Measurements from ENCODE around the gene GABPB1.

The GABPB1 gene

GRCh38 chr15:50312636-50313035 is 42.4 kb downstream of the GABPB1 start (continued):
- TF ChIP-seq OSR1 (CRISPR knock-in tag; IDR thresholded peaks at IDR 0.05) = no peak
- no peak for TF ChIP-seq TCF4 (CRISPR knock-in tag; IDR thresholded peaks at IDR 0.05; ENCODE audit: borderline replicate concordance)

GRCh38 chr15:50307799-50308198 is 47.2 kb downstream of the GABPB1 start:
- ATAC-seq = no peak
- no peak for TF ChIP-seq GLIS3 (CRISPR knock-in tag; IDR thresholded peaks at IDR 0.05)
- peak; percentile 90 for TF ChIP-seq ZNF8 (CRISPR knock-in tag; IDR thresholded peaks at IDR 0.05)
- TF ChIP-seq ZFP30 (CRISPR knock-in tag; IDR thresholded peaks at IDR 0.05) = peak; percentile 95

- TF ChIP-seq TOX (CRISPR knock-in tag; IDR thresholded peaks at IDR 0.05; ENCODE audit: borderline replicate concordance) = no peak
- TF ChIP-seq CSRNP3 (CRISPR knock-in tag; IDR thresholded peaks at IDR 0.05) = no peak
- TF ChIP-seq PPARA (CRISPR knock-in tag; IDR thresholded peaks at IDR 0.05; ENCODE audit: borderline replicate concordance) = no peak
- no peak for TF ChIP-seq ISL1 (CRISPR knock-in tag; IDR thresholded peaks at IDR 0.05)
- no peak for TF ChIP-seq PATZ1 (CRISPR knock-in tag; IDR thresholded peaks at IDR 0.05; ENCODE audit: borderline replicate concordance)
- no peak for TF ChIP-seq SNAI2 (CRISPR knock-in tag; IDR thresholded peaks at IDR 0.05)
- TF ChIP-seq ZFP30 (CRISPR knock-in tag; IDR thresholded peaks at IDR 0.05) = no peak
- TF ChIP-seq POU6F1 (CRISPR knock-in tag; IDR thresholded peaks at IDR 0.05; ENCODE audit: borderline replicate concordance, low read depth) = no peak
- TF ChIP-seq CSDC2 (CRISPR knock-in tag; IDR thresholded peaks at IDR 0.05) = no peak
- TF ChIP-seq RARB (CRISPR knock-in tag; IDR thresholded peaks at IDR 0.05) = no peak
- no peak for TF ChIP-seq OSR1 (CRISPR knock-in tag; IDR thresholded peaks at IDR 0.05)
- no peak for TF ChIP-seq ZNF565 (CRISPR knock-in tag; conservative IDR thresholded peaks at IDR 0.05; ENCODE audit: low read depth)
- TF ChIP-seq GLIS3 (CRISPR knock-in tag; IDR thresholded peaks at IDR 0.05) = no peak
- no peak for TF ChIP-seq ZC3H10 (CRISPR knock-in tag; IDR thresholded peaks at IDR 0.05)
- no peak for TF ChIP-seq CREB5 (CRISPR knock-in tag; IDR thresholded peaks at IDR 0.05; ENCODE audit: low read depth)
- no peak for TF ChIP-seq ESRRG (CRISPR knock-in tag; IDR thresholded peaks at IDR 0.05)
- no peak for ATAC-seq
Measured at GRCh38 chr15:50304836-50305235, 50.2 kb downstream of the GABPB1 start.

GRCh38 chr15:50302581-50302980 is 52.4 kb downstream of the GABPB1 start:
- ATAC-seq = no peak
- TF ChIP-seq TCF4 (CRISPR knock-in tag; IDR thresholded peaks at IDR 0.05; ENCODE audit: borderline replicate concordance) (no peak), SNAI2 (CRISPR knock-in tag; IDR thresholded peaks at IDR 0.05) (no peak), TSHZ2 (CRISPR knock-in tag; IDR thresholded peaks at IDR 0.05) (no peak), RARB (CRISPR knock-in tag; IDR thresholded peaks at IDR 0.05) (no peak), ZNF565 (CRISPR knock-in tag; conservative IDR thresholded peaks at IDR 0.05; ENCODE audit: low read depth) (no peak), ESRRG (CRISPR knock-in tag; IDR thresholded peaks at IDR 0.05) (no peak), CSDC2 (CRISPR knock-in tag; IDR thresholded peaks at IDR 0.05) (no peak), ZNF70 (CRISPR knock-in tag; IDR thresholded peaks at IDR 0.05) (no peak), BACH2 (CRISPR knock-in tag; IDR thresholded peaks at IDR 0.05; ENCODE audit: borderline replicate concordance) (no peak)
